ENCODE results near the gene GLYAT. TPM values are rescaled to one million over a fixed set of nuclear protein-coding genes. Genes with fewer than 3 reads are reported as not detected.

GLYAT gene
- total RNA-seq, 1 experiment from 2014 or later = not detected

DNA sequence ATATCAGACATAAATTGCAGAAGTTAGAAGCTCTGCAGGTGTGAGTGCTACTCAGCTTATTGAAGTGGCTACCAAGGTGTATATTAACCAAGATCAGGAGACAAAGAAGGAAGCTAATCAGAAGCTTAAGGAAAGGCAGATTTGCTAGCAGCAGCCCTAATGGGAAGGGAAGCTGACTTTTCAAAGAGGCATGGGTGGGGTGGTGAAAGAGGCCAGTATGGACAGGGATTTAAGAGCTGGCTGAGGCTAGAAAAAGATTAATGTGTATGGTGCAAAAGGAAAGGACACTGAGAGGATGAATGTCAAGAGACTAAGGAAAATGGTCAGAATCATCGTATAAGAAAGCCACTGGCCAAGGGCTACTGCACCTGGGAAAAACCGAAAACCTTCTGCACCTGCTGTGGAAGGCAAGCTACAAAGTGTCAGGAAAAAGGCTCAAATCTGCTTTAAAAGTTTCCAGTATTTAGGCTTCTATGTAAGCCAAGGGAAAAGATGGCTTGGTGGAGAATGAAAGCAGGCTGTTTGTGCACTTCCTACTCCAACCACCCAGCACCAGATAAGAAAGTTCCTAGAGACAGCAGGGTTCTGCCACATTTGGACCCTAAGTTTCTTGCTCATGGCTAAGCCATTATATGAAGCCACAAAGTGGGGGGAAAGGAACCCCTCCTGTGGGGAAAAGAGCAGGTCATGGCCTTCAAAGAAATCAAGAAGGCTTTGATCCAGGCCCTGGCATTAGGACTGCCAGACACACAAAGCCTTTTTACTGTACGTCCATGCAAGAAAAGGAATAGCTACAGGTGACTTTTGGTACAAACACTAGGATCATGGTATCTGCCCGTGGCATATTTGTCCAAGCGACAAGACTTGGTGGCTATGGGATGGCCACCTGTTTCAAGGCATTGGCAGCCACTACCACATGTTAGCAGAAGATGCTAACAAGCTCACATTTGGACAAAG lies 40.9 kb upstream of the GLYAT start:
- H2AFZ ChIP-seq (ENCODE audit: low read depth, low read length, poor library complexity, severe bottlenecking) = no peak overlapping the region
- no peak for ATAC-seq
- no peak overlapping the region for H3K9ac ChIP-seq (ENCODE audit: low read length)
- H3K27me3 ChIP-seq (ENCODE audit: insufficient read depth, low read length) = no peaks in the 10 kb centered on the region
- ChIA-PET CTCF (interaction anchor here (0.8 kb wide), 1 partner anchor 15 kb away, joined by 3 read pairs; no protein-coding TSS in a partner anchor), POLR2A (no interaction called here), RAD21 (ENCODE audit: low non-redundant PET in 1 of 2, low total read pairs in 2 of 2, uncharacterized antibody in 2 of 2, unreplicated experiment in 2 of 2) (no interaction called here)
- BruUV-seq (replicated peaks) = no TSS peak
- peaks cover 7 to 22% of the 10 kb centered on the region in 2 experiments for H3K4me1 ChIP-seq (ENCODE audit: control insufficient read depth in 1 of 2, insufficient read depth in 2 of 2, low read length in 2 of 2)
- no peaks in the 10 kb centered on the region for H3K36me3 ChIP-seq (ENCODE audit: control insufficient read depth in 1 of 2, insufficient read depth in 2 of 2, low read length in 2 of 2)
- DNase-seq (ENCODE audit: low read depth, low spot score) = no peak
- H3K4me3 ChIP-seq (replicated peaks in 1 of 2; ENCODE audit: low read depth in 1 of 2, low read length in 2 of 2) = no peak overlapping the region
- no peak overlapping the region for H3K4me2 ChIP-seq (ENCODE audit: low read length)
- intact Hi-C loops (cut with micrococcal nuclease) = no loop called here
- no peaks in the 10 kb centered on the region for H4K20me1 ChIP-seq (ENCODE audit: insufficient read depth)
- TF ChIP-seq RAD21 (IDR thresholded peaks at IDR 0.05; ENCODE audit: low read depth) = no peak
- TF ChIP-seq CBX3 (IDR thresholded peaks at IDR 0.05; ENCODE audit: low read depth) = no peak
- no peak for TF ChIP-seq POLR2AphosphoS5 (IDR thresholded peaks at IDR 0.05; ENCODE audit: low read depth, low read length)
- TF ChIP-seq YY1 (IDR thresholded peaks at IDR 0.05; ENCODE audit: extremely low read depth, insufficient replicate concordance, low read depth, low read length) = no peak
- TF ChIP-seq REST (IDR thresholded peaks at IDR 0.05; ENCODE audit: low read depth) = no peak
- TF ChIP-seq FOSL1 (IDR thresholded peaks at IDR 0.05; ENCODE audit: low read depth) = no peak
- TF ChIP-seq EZH2 (IDR thresholded peaks at IDR 0.05) = no peak
- TF ChIP-seq, protein P1, sequence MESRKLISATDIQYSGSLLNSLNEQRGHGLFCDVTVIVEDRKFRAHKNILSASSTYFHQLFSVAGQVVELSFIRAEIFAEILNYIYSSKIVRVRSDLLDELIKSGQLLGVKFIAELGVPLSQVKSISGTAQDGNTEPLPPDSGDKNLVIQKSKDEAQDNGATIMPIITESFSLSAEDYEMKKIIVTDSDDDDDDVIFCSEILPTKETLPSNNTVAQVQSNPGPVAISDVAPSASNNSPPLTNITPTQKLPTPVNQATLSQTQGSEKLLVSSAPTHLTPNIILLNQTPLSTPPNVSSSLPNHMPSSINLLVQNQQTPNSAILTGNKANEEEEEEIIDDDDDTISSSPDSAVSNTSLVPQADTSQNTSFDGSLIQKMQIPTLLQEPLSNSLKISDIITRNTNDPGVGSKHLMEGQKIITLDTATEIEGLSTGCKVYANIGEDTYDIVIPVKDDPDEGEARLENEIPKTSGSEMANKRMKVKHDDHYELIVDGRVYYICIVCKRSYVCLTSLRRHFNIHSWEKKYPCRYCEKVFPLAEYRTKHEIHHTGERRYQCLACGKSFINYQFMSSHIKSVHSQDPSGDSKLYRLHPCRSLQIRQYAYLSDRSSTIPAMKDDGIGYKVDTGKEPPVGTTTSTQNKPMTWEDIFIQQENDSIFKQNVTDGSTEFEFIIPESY (IDR thresholded peaks at IDR 0.05; ENCODE audit: extremely low read depth, insufficient replicate concordance, low read length) = no peak
- TF ChIP-seq TCF7L2 (IDR thresholded peaks at IDR 0.05; ENCODE audit: borderline replicate concordance, extremely low read depth, insufficient read depth, insufficient read length) = no peak
- TF ChIP-seq SIN3A (IDR thresholded peaks at IDR 0.05; ENCODE audit: low read depth) = no peak
- no peaks in the 10 kb centered on the region for H3K9me2 ChIP-seq (ENCODE audit: insufficient read depth)
- no peaks in the 10 kb centered on the region for H3K9me3 ChIP-seq (ENCODE audit: control insufficient read depth in 1 of 2, insufficient read depth in 1 of 2, low read depth in 1 of 2, low read length in 2 of 2)
- H3K27ac ChIP-seq (ENCODE audit: low read depth, low read length) = no peak overlapping the region
- H3K79me2 ChIP-seq (ENCODE audit: insufficient read depth, low read length) = no peaks in the 10 kb centered on the region

Data from HCT116 (cell line).